H9 (cell line): Measurements from ENCODE around the gene POLE3. TPM values are rescaled to one million over a fixed set of nuclear protein-coding genes. Genes with fewer than 3 reads are reported as not detected.

Experiments
- DNase-seq: peaks from one replicate; pipeline ENCODE4 v3.0.0-alpha.2; 2017
- H2AFZ ChIP-seq: one replicate; pipeline ENCODE4 v1.6.1; 2013; ENCODE audit warnings: mild to moderate bottlenecking, low read length, control low read depth, moderate library complexity
- H2AK5ac ChIP-seq: 2 replicates; pipeline ENCODE4 v1.6.1; 2013; ENCODE audit warnings: low read length, control low read depth, mixed read lengths; ENCODE audit not compliant: insufficient read length
- H2BK120ac ChIP-seq: one replicate; pipeline ENCODE4 v1.6.1; 2013; ENCODE audit warnings: low read depth, mild to moderate bottlenecking, low read length, control low read depth, inconsistent platforms; ENCODE audit not compliant: poor library complexity, severe bottlenecking
- H2BK12ac ChIP-seq: 2 replicates; pipeline ENCODE4 v1.6.1; 2013; ENCODE audit warnings: low read length, control low read depth, mixed read lengths, low read depth; ENCODE audit not compliant: insufficient read length
- H2BK15ac ChIP-seq: 2 replicates; pipeline ENCODE4 v1.6.1; 2013; ENCODE audit warnings: low read depth, low read length, control low read depth
- H2BK20ac ChIP-seq: one replicate; pipeline ENCODE4 v1.6.1; 2013; ENCODE audit warnings: low read depth, mild to moderate bottlenecking, low read length, control low read depth, inconsistent platforms; ENCODE audit not compliant: poor library complexity, severe bottlenecking
- H2BK5ac ChIP-seq: 2 replicates; pipeline ENCODE4 v1.6.1; 2013; ENCODE audit warnings: low read length, control low read depth, mixed read lengths; ENCODE audit not compliant: insufficient read length
- H3K14ac ChIP-seq: 2 replicates; pipeline ENCODE4 v1.6.1; 2013; ENCODE audit warnings: low read length, control low read depth; ENCODE audit not compliant: insufficient read depth
- H3K18ac ChIP-seq: 2 replicates; pipeline ENCODE4 v1.6.1; 2013; ENCODE audit warnings: low read depth, mild to moderate bottlenecking, mixed read lengths, low read length, control low read depth; ENCODE audit not compliant: insufficient read length
- H3K23ac ChIP-seq: 2 replicates; pipeline ENCODE4 v1.6.1; 2013; ENCODE audit warnings: low read length, control low read depth, mixed read lengths, low read depth; ENCODE audit not compliant: insufficient read length
- H3K23me2 ChIP-seq: 2 replicates; pipeline ENCODE4 v1.6.1; 2013; ENCODE audit warnings: low read depth, mild to moderate bottlenecking, mixed read lengths, low read length, control low read depth; ENCODE audit not compliant: insufficient read length, poor library complexity, severe bottlenecking
- H3K27ac ChIP-seq: 2 replicates; pipeline ENCODE4 v1.5.1; 2013; ENCODE audit warnings: low read length, control low read depth, mixed read lengths, low read depth; ENCODE audit not compliant: insufficient read length
- H3K27me3 ChIP-seq: 2 replicates; pipeline ENCODE4 v1.6.1; 2013; ENCODE audit warnings: low read length, control low read depth, inconsistent platforms; ENCODE audit not compliant: insufficient read depth
- H3K4ac ChIP-seq: 2 replicates; pipeline ENCODE4 v1.6.1; 2013; ENCODE audit warnings: low read depth, mild to moderate bottlenecking, control low read depth, inconsistent platforms, low read length, moderate library complexity
- H3K4me1 ChIP-seq: 2 replicates; pipeline ENCODE4 v1.6.1; 2013; ENCODE audit warnings: low read length, control low read depth, inconsistent platforms; ENCODE audit not compliant: insufficient read depth
- H3K4me2 ChIP-seq: 2 replicates; pipeline ENCODE4 v1.6.1; 2013; ENCODE audit warnings: low read length, control low read depth, mixed read lengths; ENCODE audit not compliant: insufficient read length, insufficient read depth
- H3K56ac ChIP-seq: 2 replicates; pipeline ENCODE4 v1.6.1; 2013; ENCODE audit warnings: low read depth, mild to moderate bottlenecking, mixed read lengths, low read length, control low read depth; ENCODE audit not compliant: insufficient read length
- H3K79me1 ChIP-seq: 2 replicates; pipeline ENCODE4 v1.6.1; 2013; ENCODE audit warnings: low read depth, mild to moderate bottlenecking, moderate library complexity, low read length, control low read depth, inconsistent platforms; ENCODE audit not compliant: insufficient read depth, poor library complexity, severe bottlenecking
- H3K79me2 ChIP-seq: 2 replicates; pipeline ENCODE4 v1.6.1; 2013; ENCODE audit warnings: low read length, control low read depth, inconsistent platforms; ENCODE audit not compliant: insufficient read depth
- H3K9ac ChIP-seq: 2 replicates; pipeline ENCODE4 v1.6.1; 2013; ENCODE audit warnings: low read length, control low read depth, mixed read lengths; ENCODE audit not compliant: insufficient read length; ENCODE audit errors: extremely low read depth
- H3K9me3 ChIP-seq: one replicate; pipeline ENCODE4 v1.6.1; 2013; ENCODE audit warnings: low read depth, low read length, inconsistent platforms; ENCODE audit not compliant: control insufficient read depth
- H3T11ph ChIP-seq: one replicate; pipeline ENCODE4 v1.6.1; 2013; ENCODE audit warnings: mild to moderate bottlenecking, low read length, control low read depth, inconsistent platforms
- H4K20me1 ChIP-seq: one replicate; pipeline ENCODE4 v1.6.1; 2013; ENCODE audit not compliant: control insufficient read depth, insufficient read length, insufficient read depth
- H4K5ac ChIP-seq: 2 replicates; pipeline ENCODE4 v1.6.1; 2013; ENCODE audit warnings: low read depth, mild to moderate bottlenecking, mixed read lengths, low read length, control low read depth; ENCODE audit not compliant: insufficient read length
- H4K8ac ChIP-seq: replicated peaks from 2 replicates; pipeline ENCODE4 v1.6.1; 2013; ENCODE audit warnings: low read length, control low read depth, mixed read lengths, low read depth; ENCODE audit not compliant: insufficient read length
- H4K91ac ChIP-seq: 2 replicates; pipeline ENCODE4 v1.6.1; 2013; ENCODE audit warnings: low read depth, mild to moderate bottlenecking, moderate library complexity, mixed read lengths, low read length, control low read depth; ENCODE audit not compliant: insufficient read length
- H3K27ac Mint-ChIP-seq, 3 experiments: 2 replicates in 2 of 3; 3 replicates in 1 of 3; pipeline ENCODE4 v1.8.0; 2020 to 2021; ENCODE audit warnings: mixed read lengths in 3 of 3, mild to moderate bottlenecking in 1 of 3, moderate library complexity in 1 of 3
- H3K27me3 Mint-ChIP-seq: 2 replicates; pipeline ENCODE4 v1.8.0; 2021; ENCODE audit warnings: low read depth, mild to moderate bottlenecking, moderate library complexity, mixed read lengths
- H3K36me3 Mint-ChIP-seq, 3 experiments: 2 replicates in 2 of 3; 3 replicates in 1 of 3; pipeline ENCODE4 v1.8.0; 2020 to 2021; ENCODE audit warnings: low read depth in 3 of 3, mixed read lengths in 3 of 3; ENCODE audit not compliant: insufficient read depth in 1 of 3
- H3K4me1 Mint-ChIP-seq, 2 experiments: 2 replicates each; pipeline ENCODE4 v1.8.0; 2020; ENCODE audit warnings: mixed read lengths in 2 of 2
- H3K4me3 Mint-ChIP-seq, 2 experiments: 2 replicates in 1 of 2; 3 replicates in 1 of 2; pipeline ENCODE4 v1.8.0; 2020 to 2021; ENCODE audit warnings: mild to moderate bottlenecking in 2 of 2, mixed read lengths in 2 of 2, moderate library complexity in 1 of 2
- H3K9me3 Mint-ChIP-seq, 2 experiments: 2 replicates in 1 of 2; 3 replicates in 1 of 2; pipeline ENCODE4 v1.8.0; 2020; ENCODE audit warnings: mild to moderate bottlenecking in 2 of 2, mixed read lengths in 2 of 2, moderate library complexity in 1 of 2
- WGBS: extraction: QIAGEN DNeasy Blood & Tissue Kit; methylation state at CpG from one replicate; pipeline ENCODE4 v1.1.7; 2013; ENCODE audit warnings: missing lambda C conversion rate, low lambda C conversion rate, mixed read lengths; ENCODE audit not compliant: insufficient read length; ENCODE audit errors: extremely low coverage; 5-methylcytosine and 5-hydroxymethylcytosine counted together
- long read RNA-seq: library from polyadenylated mRNA; unstranded; transcript quantifications from one replicate; pipeline ENCODE4 v2.0.0, GENCODE V29; 2020
- total RNA-seq: library from RNA; stranded (reverse); gene quantifications from 2 replicates; pipeline ENCODE4 v1.2.1, GENCODE V29; 2021
- TF ChIP-seq, protein P1 (sequence below): fragments of 200-600 bp; sonication (generic); conservative IDR thresholded peaks from 3 replicates; pipeline ENCODE4 v1.8.0; 2021; ENCODE audit warnings: antibody characterized with exemption, mild to moderate bottlenecking

The POLE3 gene, protein sequence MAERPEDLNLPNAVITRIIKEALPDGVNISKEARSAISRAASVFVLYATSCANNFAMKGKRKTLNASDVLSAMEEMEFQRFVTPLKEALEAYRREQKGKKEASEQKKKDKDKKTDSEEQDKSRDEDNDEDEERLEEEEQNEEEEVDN
- total RNA-seq = 82.4 and 85.9 TPM in 2 replicates
- long read RNA-seq, transcript POLE3-202 (5 exons, 2,191 nt) = minor isoform, 9 of 242 reads
- long read RNA-seq, transcript POLE3-201 (4 exons, 2,109 nt) = major isoform, 204 of 242 reads
- long read RNA-seq, transcript POLE3-203 (3 exons, 455 nt) = minor isoform, 15 of 242 reads
- long read RNA-seq, partial matches to known transcripts = 6 of 242 reads
- long read RNA-seq, other reads (novel, unspliced or antisense) = 8 of 242 reads

DNA sequence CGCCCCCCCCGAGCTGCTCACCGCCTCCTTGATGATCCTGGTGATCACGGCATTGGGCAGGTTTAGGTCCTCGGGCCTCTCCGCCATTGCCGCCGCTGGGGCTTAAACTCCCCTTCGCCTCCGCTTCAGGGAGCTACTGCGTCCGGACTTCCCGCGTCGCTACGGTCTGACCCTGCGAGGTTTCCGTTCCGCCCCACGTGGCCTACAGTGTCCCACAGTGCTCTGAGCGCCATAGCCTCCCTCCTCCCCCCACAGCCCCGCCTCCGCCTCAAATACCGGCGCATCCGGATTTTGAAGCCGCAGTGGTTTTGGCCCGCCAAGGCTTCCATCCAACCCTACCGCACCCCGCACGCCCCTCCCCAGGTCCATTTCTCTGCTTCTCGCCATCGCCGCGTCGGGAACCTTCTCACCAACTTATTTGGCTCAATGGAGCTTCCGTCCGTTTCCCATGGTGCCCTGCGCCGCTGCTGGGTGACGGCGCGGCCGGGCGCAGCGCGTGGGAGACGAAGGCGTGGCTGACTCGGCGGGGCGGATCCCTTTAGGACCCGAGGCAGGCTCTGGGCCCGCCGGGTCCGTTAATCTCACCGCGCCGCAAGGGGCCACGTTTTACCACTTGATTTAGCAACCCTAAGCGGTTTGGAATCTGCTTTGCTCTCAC is at the start of gene POLE3, which contains the start of gene C9orf43:
Gene POLE3, minus strand, starts transcription at position 469 of the 658 bp plus-strand sequence. Its CDS starts 382 bp downstream, at position 87.
Gene C9orf43, plus strand, starts transcription at position 541 of the 658 bp plus-strand sequence. CDS start 2,747 bp downstream, outside the sequence.
- no CpG with 5 or more reads among the region's 61 CpGs for WGBS
- peak within 1 kb of the TSS; percentile 33 for H2BK5ac ChIP-seq
- H3K27me3 ChIP-seq = no peaks in the 10 kb centered on the region
- H3K4me1 ChIP-seq = no peaks in the 10 kb centered on the region
- H2BK15ac ChIP-seq = no peak within 1 kb of the TSS
- Mint-ChIP-seq H3K27me3 (no peaks in the 10 kb centered on the region), H3K27ac (peak within 1 kb of the TSS; percentile 97 to 100 (median 100)), H3K9me3 (no peaks in the 10 kb centered on the region), H3K4me1 (peaks cover 9 to 18% of the 10 kb centered on the region in 2 experiments), H3K36me3 (peaks cover 13 to 36% (median 30%) of the 10 kb centered on the region in 3 experiments; a peak in 6 of 7 replicates), H3K4me3 (peak within 1 kb of the TSS; percentile 98 to 99)
- no peak within 1 kb of the TSS for H3K56ac ChIP-seq
- peak within 1 kb of the TSS; percentile 96 for H3K14ac ChIP-seq
- no peak within 1 kb of the TSS for H2BK20ac ChIP-seq
- H2AFZ ChIP-seq = no peak within 1 kb of the TSS
- H3K27ac ChIP-seq = peak within 1 kb of the TSS; percentile 88
- DNase-seq = peak; percentile 94
- H3K79me2 ChIP-seq = peaks cover 4% of the 10 kb centered on the region; the same call in 1 of the 2 replicates
- no peak within 1 kb of the TSS for H4K8ac ChIP-seq
- peak within 1 kb of the TSS; percentile 87 for H2BK120ac ChIP-seq
- peak within 1 kb of the TSS; percentile 92 for H3K4me2 ChIP-seq
- no peaks in the 10 kb centered on the region for H4K20me1 ChIP-seq
- no peak within 1 kb of the TSS for H4K91ac ChIP-seq
- no peaks in the 10 kb centered on the region for H3K9me3 ChIP-seq
- H3K23ac ChIP-seq = no peak within 1 kb of the TSS
- H3K4ac ChIP-seq = no peak within 1 kb of the TSS; the same call in 1 of the 2 replicates
- TF ChIP-seq, protein P1, sequence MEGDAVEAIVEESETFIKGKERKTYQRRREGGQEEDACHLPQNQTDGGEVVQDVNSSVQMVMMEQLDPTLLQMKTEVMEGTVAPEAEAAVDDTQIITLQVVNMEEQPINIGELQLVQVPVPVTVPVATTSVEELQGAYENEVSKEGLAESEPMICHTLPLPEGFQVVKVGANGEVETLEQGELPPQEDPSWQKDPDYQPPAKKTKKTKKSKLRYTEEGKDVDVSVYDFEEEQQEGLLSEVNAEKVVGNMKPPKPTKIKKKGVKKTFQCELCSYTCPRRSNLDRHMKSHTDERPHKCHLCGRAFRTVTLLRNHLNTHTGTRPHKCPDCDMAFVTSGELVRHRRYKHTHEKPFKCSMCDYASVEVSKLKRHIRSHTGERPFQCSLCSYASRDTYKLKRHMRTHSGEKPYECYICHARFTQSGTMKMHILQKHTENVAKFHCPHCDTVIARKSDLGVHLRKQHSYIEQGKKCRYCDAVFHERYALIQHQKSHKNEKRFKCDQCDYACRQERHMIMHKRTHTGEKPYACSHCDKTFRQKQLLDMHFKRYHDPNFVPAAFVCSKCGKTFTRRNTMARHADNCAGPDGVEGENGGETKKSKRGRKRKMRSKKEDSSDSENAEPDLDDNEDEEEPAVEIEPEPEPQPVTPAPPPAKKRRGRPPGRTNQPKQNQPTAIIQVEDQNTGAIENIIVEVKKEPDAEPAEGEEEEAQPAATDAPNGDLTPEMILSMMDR = no peak
- H3T11ph ChIP-seq = no peak within 1 kb of the TSS
- peak within 1 kb of the TSS; percentile 59 for H4K5ac ChIP-seq
- H2AK5ac ChIP-seq = no peak within 1 kb of the TSS
- H3K18ac ChIP-seq = peak within 1 kb of the TSS; percentile 94
- no peak within 1 kb of the TSS for H2BK12ac ChIP-seq
- peaks cover 11% of the 10 kb centered on the region for H3K23me2 ChIP-seq
- no peaks in the 10 kb centered on the region for H3K79me1 ChIP-seq
- H3K9ac ChIP-seq = peak within 1 kb of the TSS; percentile 93
